Aorta (tissue), 5 donors: ENCODE measurements around the gene KIF5C. TPM values are rescaled to one million over a fixed set of nuclear protein-coding genes. Genes with fewer than 3 reads are reported as not detected.

ENCODE experiments used
- ATAC-seq: fragments of 200-7000 bp; cut with Tn5 transposase; one replicate; pipeline ENCODE4 v1.9.1; 2022; ENCODE audit warnings: moderate library complexity; ENCODE audit not compliant: low FRiP score
- DNase-seq, 2 donors: peaks; one replicate each; pipeline ENCODE4 v3.0.0-alpha.2; 2020
- H3K27ac ChIP-seq, 2 donors: one replicate each; pipeline ENCODE4 v1.5.1; 2013; ENCODE audit warnings: low read length in 2 of 2, mild to moderate bottlenecking in 2 of 2, moderate library complexity in 2 of 2, control low read depth in 1 of 2, inconsistent platforms in 1 of 2, low read depth in 1 of 2
- H3K27me3 ChIP-seq, 2 donors: one replicate each; pipeline ENCODE4 v1.6.1; 2013; ENCODE audit warnings: control low read depth in 1 of 2, low read length in 1 of 2, mild to moderate bottlenecking in 1 of 2, moderate library complexity in 1 of 2; ENCODE audit not compliant: insufficient read depth in 2 of 2, control insufficient read depth in 1 of 2
- H3K36me3 ChIP-seq, 2 donors: one replicate each; pipeline ENCODE4 v1.6.1; 2013; ENCODE audit warnings: control low read depth in 1 of 2, low read length in 1 of 2, mild to moderate bottlenecking in 1 of 2; ENCODE audit not compliant: insufficient read depth in 2 of 2, control insufficient read depth in 1 of 2
- H3K4me1 ChIP-seq, 2 donors: one replicate each; pipeline ENCODE4 v1.6.1; 2013; ENCODE audit warnings: low read length in 2 of 2, control low read depth in 1 of 2, mild to moderate bottlenecking in 1 of 2, moderate library complexity in 1 of 2; ENCODE audit not compliant: insufficient read depth in 2 of 2, control insufficient read depth in 1 of 2
- H3K4me3 ChIP-seq, 2 donors: one replicate each; pipeline ENCODE4 v1.5.1; 2013; ENCODE audit warnings: low read length in 2 of 2, control low read depth in 1 of 2, mild to moderate bottlenecking in 1 of 2
- H3K9me3 ChIP-seq: one replicate; pipeline ENCODE4 v1.6.1; 2013; ENCODE audit warnings: mild to moderate bottlenecking, low read length; ENCODE audit not compliant: control insufficient read depth
- WGBS, 2 donors: extraction: QIAGEN DNeasy Blood & Tissue Kit; methylation state at CpG; one replicate each; pipeline ENCODE4 v1.1.7; 2013; 5-methylcytosine and 5-hydroxymethylcytosine counted together
- intact Hi-C, 2 donors: fragments of 100-400 bp; cut with DNase I; formaldehyde crosslinking; loops; one replicate each; pipeline versions ENCODE4 v1.14.2 to v1.15.0; 2022
- polyA plus RNA-seq, 2 donors: library from polyadenylated mRNA; stranded (reverse); fragments of 200-250 nt; gene quantifications; one replicate each; pipeline ENCODE4 v1.2.3, GENCODE V29; 2013
- total RNA-seq, 2 donors: library from RNA; stranded (reverse); fragmentation: NEBNext Ultra II Directional; extraction: Animal tissue kit (Norgen Biotek cat#: 25700); gene quantifications; one replicate each; pipeline ENCODE4 v1.2.1, GENCODE V29; 2021
- donor health status: healthy with polysubstance abuse.
- donor health status: Bipolar disorder and iron deficiency.
- donor health status: DM: no; HTN: no; CAD: no.
- donor health status: DM: no; HTN: no; CAD: no.
- donor health status: DM: yes; HTN: yes; CAD: no.

Gene KIF5C
- total and polyA plus RNA-seq, 4 donors, result 1.5 to 3.4 (median 1.9) TPM

DNA sequence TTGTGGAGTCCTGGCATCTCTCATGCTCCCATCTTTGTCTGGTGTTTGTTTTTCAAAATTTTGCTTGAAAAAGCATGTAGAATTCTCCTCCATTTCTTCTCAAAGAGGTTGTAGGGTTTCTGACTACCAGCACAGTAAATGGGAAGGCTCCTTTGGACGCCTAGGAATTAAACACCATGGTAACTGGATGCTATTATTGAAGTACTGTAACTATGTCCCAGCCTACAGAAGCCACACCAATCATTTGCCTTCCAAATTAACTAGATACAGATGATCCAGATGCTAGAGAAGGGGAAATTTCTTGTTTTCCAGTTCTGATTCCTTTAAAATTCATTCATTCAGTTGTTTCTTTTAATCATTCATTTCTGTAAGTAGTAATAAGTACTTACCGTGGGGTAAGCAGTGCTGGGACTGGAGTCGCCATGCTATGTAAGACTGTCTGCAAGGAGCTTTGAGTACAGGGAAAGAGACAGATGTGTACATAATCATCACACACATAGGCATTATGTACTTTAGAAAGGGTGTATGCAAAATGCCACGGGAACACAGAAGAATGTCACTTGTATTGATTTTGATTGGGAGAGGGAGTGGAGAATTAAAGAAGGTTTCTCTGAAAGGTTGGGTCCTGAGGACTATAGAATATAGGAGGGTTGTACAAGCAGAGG lies 49.6 kb downstream of the KIF5C start:
- 89 to 91% methylated on average over 4 of the region's 4 CpGs for WGBS, 2 donors
- ATAC-seq, result no peak

DNA sequence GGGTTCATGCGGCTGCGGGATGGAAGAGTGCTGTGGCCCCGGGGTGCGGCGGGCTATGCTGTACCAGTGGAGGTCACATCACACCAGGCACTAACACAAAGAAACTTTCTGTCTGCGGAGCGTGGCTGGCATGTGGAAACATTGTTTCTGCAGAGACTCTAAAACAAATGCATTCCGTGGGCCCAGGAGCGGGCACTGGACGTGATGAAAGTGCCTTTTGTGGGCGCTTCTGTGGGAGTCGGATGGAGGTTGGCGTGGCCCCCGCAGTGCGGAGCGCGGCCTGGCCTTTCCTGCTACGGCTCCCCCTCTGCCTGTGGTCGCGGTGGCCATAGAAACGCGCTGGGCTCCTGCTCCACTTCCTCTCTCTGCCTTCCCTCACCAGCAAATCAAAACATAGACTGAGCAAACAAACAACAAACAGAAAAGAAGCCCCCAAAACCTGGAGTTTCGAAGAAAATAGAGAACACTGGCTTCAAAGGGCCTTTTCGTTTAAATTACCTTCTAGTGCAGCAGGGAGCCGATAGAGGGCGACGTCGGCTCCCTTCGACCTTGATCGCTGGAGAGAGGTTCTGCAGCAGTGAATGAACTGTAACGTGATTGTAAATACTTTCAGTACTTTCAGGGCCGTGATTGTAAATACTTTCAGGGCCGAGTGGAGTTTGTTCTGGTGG lies 51.4 kb downstream of the KIF5C start:
- ATAC-seq (peak; percentile 62), DNase-seq (no peak)
- Histone ChIP-seq H3K27ac (no peak overlapping the region), H3K9me3 (no peaks in the 10 kb centered on the region), H3K36me3 (no peaks in the 10 kb centered on the region), H3K27me3 (no peaks in the 10 kb centered on the region), H3K4me3 (no peak overlapping the region), H3K4me1 (no peaks in the 10 kb centered on the region)
- intact Hi-C loops, result no loop called here
- WGBS, 2 donors, result 69 to 72% methylated on average over 33 of the region's 33 CpGs

More for the DNA sequence above, 49.6 kb downstream of the KIF5C start:
- intact Hi-C loops, result no loop called here
- no peaks in the 10 kb centered on the region for H3K9me3 ChIP-seq
- H3K4me3 ChIP-seq, result no peak overlapping the region
- no peaks in the 10 kb centered on the region for H3K36me3 ChIP-seq
- H3K27ac ChIP-seq, result no peak overlapping the region
- DNase-seq, result no peak
- no peaks in the 10 kb centered on the region for H3K27me3 ChIP-seq
- no peaks in the 10 kb centered on the region for H3K4me1 ChIP-seq

DNA sequence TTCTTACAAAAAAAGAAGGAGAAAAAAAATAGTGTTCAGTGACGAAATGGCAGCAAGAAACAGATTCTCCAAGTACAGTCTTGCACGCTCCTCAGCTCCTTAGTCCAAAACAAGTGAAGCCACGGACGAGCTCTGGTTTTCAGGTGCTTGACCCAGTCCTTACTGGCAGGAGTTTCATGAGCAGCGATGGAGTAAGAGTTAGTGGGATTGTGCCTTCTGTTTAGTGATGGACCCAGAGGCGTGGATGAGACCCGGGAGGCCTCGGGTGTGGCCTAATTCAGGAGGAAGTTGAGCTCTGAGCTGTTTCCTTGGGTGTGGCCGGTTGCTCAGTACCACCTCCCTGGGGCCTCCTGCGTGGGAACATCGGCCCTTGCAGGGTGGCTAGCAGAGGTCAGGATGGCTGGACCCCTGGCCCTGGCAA lies 52.0 kb downstream of the KIF5C start:
- Histone ChIP-seq H3K27ac (no peak overlapping the region), H3K36me3 (no peaks in the 10 kb centered on the region), H3K4me3 (no peak overlapping the region), H3K27me3 (no peaks in the 10 kb centered on the region), H3K4me1 (no peaks in the 10 kb centered on the region), H3K9me3 (no peaks in the 10 kb centered on the region)
- DNase-seq (no peak), ATAC-seq (no peak)
- WGBS, 2 donors, result 85 to 90% methylated on average over 11 of the region's 11 CpGs
- intact Hi-C loops, result no loop called here

DNA sequence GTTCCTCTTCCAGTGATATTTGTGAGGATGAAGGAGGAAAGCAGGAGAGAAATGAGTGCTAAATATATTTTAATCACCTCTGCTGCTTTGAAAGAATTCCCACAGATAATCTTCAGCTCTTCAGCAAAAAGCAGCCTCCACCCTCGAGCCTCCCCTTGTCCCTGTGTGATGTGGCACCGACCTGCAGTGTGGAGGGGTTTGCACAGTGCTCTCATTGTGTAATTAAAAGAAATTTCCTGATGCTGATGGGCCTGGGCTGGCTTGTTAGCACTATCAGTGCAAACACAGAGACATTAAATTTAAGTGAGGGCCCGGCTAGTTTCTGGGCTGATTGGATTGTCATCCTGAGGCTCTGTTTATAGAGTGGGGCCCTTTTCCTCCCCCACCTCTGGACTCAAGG lies 53.4 kb downstream of the KIF5C start:
- Histone ChIP-seq H3K27ac (no peak overlapping the region), H3K36me3 (no peaks in the 10 kb centered on the region), H3K4me1 (no peaks in the 10 kb centered on the region), H3K27me3 (no peaks in the 10 kb centered on the region), H3K4me3 (no peak overlapping the region), H3K9me3 (no peaks in the 10 kb centered on the region)
- WGBS, 2 donors, result 74 to 76% methylated on average over 3 of the region's 3 CpGs
- ATAC-seq (no peak), DNase-seq (no peak)
- intact Hi-C loops, result no loop called here

- Histone ChIP-seq H3K27ac (no peak overlapping the region), H3K27me3 (no peaks in the 10 kb centered on the region), H3K9me3 (no peaks in the 10 kb centered on the region), H3K4me1 (no peaks in the 10 kb centered on the region), H3K4me3 (no peak overlapping the region), H3K36me3 (no peaks in the 10 kb centered on the region)
- 73 to 75% methylated on average over 9 of the region's 9 CpGs for WGBS, 2 donors
- intact Hi-C loops, result no loop called here
- no peak for ATAC-seq
- DNase-seq, result no peak
Measured at GRCh38 chr2:148930046-148930775, 55.2 kb downstream of the KIF5C start.

GRCh38 chr2:148932536-148932935 lies 57.5 kb downstream of the KIF5C start:
- no peaks in the 10 kb centered on the region for H3K4me1 ChIP-seq
- H3K4me3 ChIP-seq, result no peak overlapping the region
- ATAC-seq (no peak), DNase-seq (no peak)
- H3K36me3 ChIP-seq, result no peaks in the 10 kb centered on the region
- no peak overlapping the region for H3K27ac ChIP-seq
- H3K9me3 ChIP-seq, result no peaks in the 10 kb centered on the region
- WGBS, 2 donors, result 46 to 53% methylated on average over 7 of the region's 7 CpGs
- no peaks in the 10 kb centered on the region for H3K27me3 ChIP-seq
- intact Hi-C loops, result no loop called here

DNA sequence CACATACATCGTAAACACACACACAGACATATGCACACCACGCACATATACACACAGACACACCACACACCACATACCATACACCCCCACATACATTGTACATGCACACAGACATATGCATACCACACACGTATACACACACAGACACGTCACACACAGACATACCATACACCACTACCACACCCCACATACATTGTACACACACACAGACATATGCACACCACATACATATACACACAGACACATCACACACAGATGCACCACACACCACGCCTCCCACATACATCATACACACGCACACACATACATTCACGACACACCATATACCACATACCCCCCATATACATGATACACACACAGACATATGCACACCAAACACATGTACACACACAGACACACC lies 58.4 kb downstream of the KIF5C start:
- Histone ChIP-seq H3K36me3 (no peaks in the 10 kb centered on the region), H3K27me3 (no peaks in the 10 kb centered on the region), H3K4me1 (no peaks in the 10 kb centered on the region), H3K27ac (no peak overlapping the region), H3K9me3 (no peaks in the 10 kb centered on the region), H3K4me3 (no peak overlapping the region)
- WGBS, 2 donors, result 96 to 98% methylated on average over 7 of the region's 7 CpGs
- intact Hi-C loops, result no loop called here
- ATAC-seq (no peak), DNase-seq (no peak)

GRCh38 chr2:148935791-148936190 lies 60.8 kb downstream of the KIF5C start:
- Histone ChIP-seq H3K36me3 (no peaks in the 10 kb centered on the region), H3K4me3 (no peak overlapping the region), H3K4me1 (no peaks in the 10 kb centered on the region), H3K27me3 (no peaks in the 10 kb centered on the region), H3K27ac (no peak overlapping the region), H3K9me3 (no peaks in the 10 kb centered on the region)
- DNase-seq (no peak), ATAC-seq (no peak)
- 76 to 80% methylated on average over 5 of the region's 5 CpGs for WGBS, 2 donors
- intact Hi-C loops, result no loop called here
